ENCODE data around the gene B3GALT6.

Gene B3GALT6

GRCh38 chr1:1200876-1201810, 30.9 kb upstream of the B3GALT6 start:
- no peak for DNase-seq (ENCODE audit: low read depth, low spot score)

DNA sequence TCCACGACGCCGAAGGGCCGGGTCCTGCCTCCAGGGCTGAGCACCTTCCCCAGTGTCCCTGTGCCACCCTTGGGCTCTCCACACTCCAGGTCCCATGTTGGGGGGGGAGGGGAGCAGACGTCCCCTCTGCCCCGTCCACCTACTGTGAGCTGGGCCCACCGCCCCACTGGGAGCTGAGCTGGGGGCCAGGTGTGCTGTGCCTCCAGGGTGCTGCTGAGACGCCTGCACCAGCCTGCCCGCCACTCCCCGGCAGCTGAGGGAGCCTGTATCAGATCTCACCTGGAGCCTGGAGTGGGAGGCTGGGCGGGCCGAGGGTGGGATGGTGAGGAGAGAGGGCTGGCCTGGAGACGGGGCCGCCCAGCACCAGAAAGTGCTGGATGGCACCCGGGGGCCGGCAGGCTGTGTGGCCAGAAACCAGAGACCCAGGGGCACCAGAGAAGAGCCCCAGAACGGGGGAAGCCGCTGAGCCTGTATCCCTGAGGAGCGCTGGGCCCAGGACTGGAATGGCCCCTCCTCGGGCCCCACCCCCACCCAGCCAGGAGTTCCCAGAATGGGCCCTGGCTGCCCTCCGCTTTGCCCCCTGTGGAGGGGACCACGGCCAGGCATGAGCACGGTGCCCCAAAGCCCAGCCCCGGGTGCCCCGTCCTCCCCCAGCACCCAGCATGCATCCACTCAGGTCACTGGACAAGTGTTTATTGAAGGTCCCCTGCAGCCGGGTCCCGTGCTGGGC, 29.0 kb upstream of the B3GALT6 start:
- no peak for DNase-seq (ENCODE audit: low read depth, low spot score)

- no peak for DNase-seq (ENCODE audit: low read depth, low spot score)
Observed at GRCh38 chr1:1203561-1204424, 28.2 kb upstream of the B3GALT6 start.

GRCh38 chr1:1204425-1204920, 27.6 kb upstream of the B3GALT6 start:
- no peak for DNase-seq (ENCODE audit: low read depth, low spot score)

DNA sequence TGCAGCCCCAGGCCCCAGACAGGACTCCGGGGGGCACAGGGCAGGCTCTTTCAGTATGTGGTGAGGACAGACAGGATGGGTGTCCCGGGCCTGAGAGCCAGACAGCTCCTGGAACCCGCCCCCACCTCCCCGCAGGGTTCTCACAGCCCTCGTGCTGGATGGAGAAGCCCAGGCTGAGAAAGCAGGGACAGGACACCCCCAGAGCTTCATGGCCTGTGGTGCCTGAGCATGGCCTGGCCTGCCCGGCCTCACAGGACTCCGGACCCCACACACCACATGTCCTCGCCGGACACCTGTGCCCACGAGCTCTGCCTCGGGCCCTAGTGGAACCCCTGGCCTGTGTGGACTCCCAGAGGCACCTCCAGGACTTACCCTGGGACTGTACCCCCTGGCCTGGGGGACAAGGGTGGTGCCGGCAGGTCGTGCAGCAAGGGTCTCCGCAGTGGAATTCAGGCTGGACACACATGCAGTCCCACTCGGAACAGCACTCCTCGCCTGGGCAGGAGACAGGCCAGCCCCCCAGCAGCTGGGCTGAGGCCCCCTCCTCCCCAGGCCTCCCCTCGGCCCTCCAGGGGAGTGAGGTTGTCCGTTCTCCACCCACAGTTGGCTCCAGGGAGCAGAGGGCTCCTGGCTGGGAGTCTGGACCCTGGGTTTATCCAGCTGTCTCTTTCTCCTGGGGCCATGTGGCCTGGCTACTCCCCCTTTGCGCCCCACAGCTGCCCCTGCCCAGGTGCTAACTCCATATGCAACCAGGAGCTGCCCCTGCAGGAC, 26.9 kb upstream of the B3GALT6 start:
- DNase-seq (ENCODE audit: low read depth, low spot score), result no peak

- DNase-seq (ENCODE audit: low read depth, low spot score), result no peak
Observed at GRCh38 chr1:1205769-1206375, 26.2 kb upstream of the B3GALT6 start.

- DNase-seq (ENCODE audit: low read depth, low spot score), result no peak
Observed at GRCh38 chr1:1206376-1206965, 25.6 kb upstream of the B3GALT6 start, which contains the start of gene TNFRSF18. Gene TNFRSF18 (minus strand): TSS chr1:1206592. CDS start chr1:1206571, 21 bp downstream.

DNA sequence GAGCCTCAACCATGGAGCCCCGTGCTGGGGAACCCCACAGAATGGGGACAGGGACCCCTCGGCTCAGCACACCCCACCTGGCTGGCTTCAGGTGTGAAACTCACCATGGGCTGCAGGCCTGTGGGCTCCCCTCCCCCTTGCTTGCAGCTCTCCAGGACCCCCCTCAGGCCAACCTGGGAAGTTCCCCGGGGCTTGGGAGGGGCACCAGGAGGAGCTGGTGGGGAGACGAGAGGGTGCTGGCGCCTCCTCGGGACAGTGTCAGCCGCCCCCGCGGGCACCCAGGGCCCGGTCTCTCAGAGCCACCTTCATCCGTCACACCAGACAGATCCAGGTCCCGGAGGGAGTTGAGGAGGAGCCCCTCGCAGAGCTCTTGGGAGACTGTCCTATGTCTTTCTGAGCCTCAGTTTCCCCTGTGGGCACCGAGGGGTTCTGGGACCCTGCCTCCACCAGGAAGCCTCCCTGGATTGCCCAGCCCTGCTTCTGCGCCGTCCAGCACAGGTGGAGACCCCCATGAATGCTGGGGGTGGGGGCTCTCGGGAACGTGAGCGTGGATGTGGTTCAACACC, 25.0 kb upstream of the B3GALT6 start:
- no peak for DNase-seq (ENCODE audit: low read depth, low spot score)

GRCh38 chr1:1207571-1207892, 24.5 kb upstream of the B3GALT6 start:
- no peak for DNase-seq (ENCODE audit: low read depth, low spot score)

DNA sequence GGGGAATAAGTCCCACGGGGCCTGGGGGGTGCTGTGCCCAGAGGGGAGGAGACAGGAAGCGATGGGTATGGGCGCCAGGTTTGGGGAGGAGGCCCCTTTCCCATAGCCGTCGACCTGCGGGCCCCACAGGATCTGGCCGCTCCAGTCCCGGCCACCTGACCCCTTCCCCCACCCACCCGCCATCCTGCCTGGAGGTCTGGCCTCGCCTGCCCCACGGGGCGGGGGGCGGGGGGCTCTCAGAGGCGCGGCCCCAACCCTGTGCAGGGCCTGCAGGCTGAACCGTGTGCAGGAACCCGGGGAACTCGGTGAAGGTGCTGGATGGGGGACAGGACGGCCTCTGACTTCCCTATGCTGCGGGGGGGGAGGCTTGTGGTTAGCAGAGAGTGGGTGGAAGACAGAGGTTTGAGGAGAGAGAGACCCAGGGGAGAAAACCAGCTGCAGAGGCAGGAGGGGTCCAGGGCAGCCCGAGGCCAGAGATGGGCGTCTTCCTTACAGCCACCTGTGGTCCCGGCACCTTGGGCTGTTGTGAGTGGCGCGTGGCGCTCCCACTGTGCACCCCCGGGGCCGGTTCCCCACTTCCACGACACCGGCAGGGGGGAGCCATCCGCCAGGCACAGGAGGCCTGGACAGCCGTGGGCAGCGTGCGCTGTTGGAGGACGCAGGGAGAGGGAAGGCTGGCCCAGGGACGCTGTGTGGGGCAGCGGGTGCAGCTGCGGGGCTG, 23.2 kb upstream of the B3GALT6 start:
- DNase-seq (ENCODE audit: low read depth, low spot score), result no peak

- no peak for DNase-seq (ENCODE audit: low read depth, low spot score)
Observed at GRCh38 chr1:1210726-1211540, 21.1 kb upstream of the B3GALT6 start.

GRCh38 chr1:1211541-1212441, 20.2 kb upstream of the B3GALT6 start:
- no peak for DNase-seq (ENCODE audit: low read depth, low spot score)

DNA sequence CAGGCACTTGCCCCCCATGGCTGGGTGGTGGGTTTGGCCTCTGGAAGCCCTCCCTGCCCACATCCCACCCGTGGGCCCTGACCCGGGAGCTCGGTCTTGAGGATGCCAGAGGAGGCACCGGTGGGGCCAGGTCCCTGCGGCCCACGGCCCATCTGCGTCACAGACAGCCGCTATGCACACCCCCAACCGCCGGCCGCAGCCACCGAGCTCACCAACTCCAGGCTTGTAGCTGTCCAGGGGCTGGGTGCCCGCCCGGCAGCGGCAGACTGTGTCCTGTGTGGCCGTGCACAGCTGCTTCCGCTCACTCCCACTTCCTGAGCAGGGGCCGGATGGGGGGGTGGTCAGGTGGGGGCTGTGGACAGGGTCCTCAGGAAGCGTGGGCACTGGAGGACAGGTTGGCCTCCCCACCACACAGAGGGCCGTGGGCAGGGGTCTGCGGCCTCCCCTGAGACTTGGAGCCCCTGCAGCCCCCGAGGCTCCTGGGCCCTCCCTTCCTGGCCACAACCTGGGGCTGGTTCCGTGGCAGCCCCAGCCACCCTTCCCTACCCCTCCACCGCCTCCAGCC, 19.2 kb upstream of the B3GALT6 start:
- no peak for DNase-seq (ENCODE audit: low read depth, low spot score)

GRCh38 chr1:1213345-1214265, 18.4 kb upstream of the B3GALT6 start, which contains the start of gene TNFRSF4:
Gene TNFRSF4 (minus strand): TSS chr1:1214153. CDS start chr1:1214127, 26 bp downstream.
- DNase-seq (ENCODE audit: low read depth, low spot score), result no peak

DNA sequence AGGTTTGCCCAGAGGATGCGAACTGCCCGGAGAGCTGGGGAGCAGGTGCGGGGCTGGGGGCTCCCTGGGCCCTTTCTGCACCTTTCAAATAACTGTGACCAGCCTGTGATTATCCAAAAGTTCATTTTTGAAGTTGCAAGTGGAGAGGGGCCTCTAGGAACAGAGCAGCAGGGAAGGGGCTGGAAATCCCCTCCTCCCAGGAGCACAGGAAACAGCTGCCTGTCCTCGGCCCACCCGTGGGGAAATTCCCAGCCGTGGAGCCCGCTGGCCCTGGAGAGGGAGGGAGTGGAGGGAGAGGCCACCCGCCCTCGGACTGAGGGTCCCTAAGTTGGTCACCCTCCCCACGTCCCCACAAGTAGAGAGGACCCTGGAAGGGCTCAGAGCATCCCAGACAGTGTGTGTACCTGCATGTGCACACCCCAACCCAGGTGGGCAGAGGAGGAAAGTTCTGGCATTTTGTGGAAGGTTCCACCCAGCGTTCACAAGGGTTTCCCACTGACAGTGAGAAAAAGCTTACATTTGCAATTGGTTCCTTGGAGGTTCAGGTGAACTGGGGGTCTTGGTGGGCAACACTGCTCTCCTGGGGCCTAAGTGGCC, 16.9 kb upstream of the B3GALT6 start:
- DNase-seq (ENCODE audit: low read depth, low spot score), result no peak
